Right atrium auricular region (tissue), 2 donors: ENCODE results near the gene PRKG2. TPM values are rescaled to one million over a fixed set of nuclear protein-coding genes. Genes with fewer than 3 reads are reported as not detected.

Experiments used
- DNase-seq: peaks from one replicate; pipeline ENCODE4 v3.0.0-alpha.2; 2019; ENCODE audit warnings: low spot score
- H3K27ac ChIP-seq, 2 donors: fragments of 200-600 bp; sonication (generic); 1 replicate in 1 of 2; 2 replicates in 1 of 2; pipeline ENCODE4 v1.5.1; 2016 to 2019
- H3K27me3 ChIP-seq, 2 donors: fragments of 200-600 bp; sonication (generic); one replicate each; pipeline versions ENCODE4 v1.5.1 to v1.6.0; 2017 to 2019
- H3K36me3 ChIP-seq: fragments of 200-600 bp; sonication (generic); one replicate; pipeline ENCODE4 v1.5.1; 2016
- H3K4me1 ChIP-seq, 2 donors: fragments of 200-600 bp; sonication (generic); one replicate each; pipeline versions ENCODE4 v1.5.1 to v1.6.0; 2017 to 2019
- H3K4me3 ChIP-seq, 2 donors: fragments of 200-600 bp; sonication (generic); 1 replicate in 1 of 2; 2 replicates in 1 of 2; pipeline ENCODE4 v1.5.1; 2017 to 2019; ENCODE audit warnings: mild to moderate bottlenecking in 1 of 2, moderate library complexity in 1 of 2
- H3K9me3 ChIP-seq, 2 donors: fragments of 200-600 bp; sonication (generic); one replicate each; pipeline ENCODE4 v1.5.1; 2019
- total RNA-seq, 2 donors: library from RNA; depleted of rRNA; stranded (reverse); fragments of >200 nt; gene quantifications; one replicate each; pipeline ENCODE4 v1.1.0, GENCODE V29; 2016
- TF ChIP-seq, protein P1 (sequence below), 2 donors: fragments of 200-600 bp; sonication (generic); IDR thresholded peaks; one replicate each; pipeline ENCODE4 v1.5.1; 2019; ENCODE audit warnings: antibody characterized with exemption in 2 of 2

The PRKG2 gene
- total RNA-seq, 2 donors from 2014 or later, result 2.5 to 20.7 TPM

DNA sequence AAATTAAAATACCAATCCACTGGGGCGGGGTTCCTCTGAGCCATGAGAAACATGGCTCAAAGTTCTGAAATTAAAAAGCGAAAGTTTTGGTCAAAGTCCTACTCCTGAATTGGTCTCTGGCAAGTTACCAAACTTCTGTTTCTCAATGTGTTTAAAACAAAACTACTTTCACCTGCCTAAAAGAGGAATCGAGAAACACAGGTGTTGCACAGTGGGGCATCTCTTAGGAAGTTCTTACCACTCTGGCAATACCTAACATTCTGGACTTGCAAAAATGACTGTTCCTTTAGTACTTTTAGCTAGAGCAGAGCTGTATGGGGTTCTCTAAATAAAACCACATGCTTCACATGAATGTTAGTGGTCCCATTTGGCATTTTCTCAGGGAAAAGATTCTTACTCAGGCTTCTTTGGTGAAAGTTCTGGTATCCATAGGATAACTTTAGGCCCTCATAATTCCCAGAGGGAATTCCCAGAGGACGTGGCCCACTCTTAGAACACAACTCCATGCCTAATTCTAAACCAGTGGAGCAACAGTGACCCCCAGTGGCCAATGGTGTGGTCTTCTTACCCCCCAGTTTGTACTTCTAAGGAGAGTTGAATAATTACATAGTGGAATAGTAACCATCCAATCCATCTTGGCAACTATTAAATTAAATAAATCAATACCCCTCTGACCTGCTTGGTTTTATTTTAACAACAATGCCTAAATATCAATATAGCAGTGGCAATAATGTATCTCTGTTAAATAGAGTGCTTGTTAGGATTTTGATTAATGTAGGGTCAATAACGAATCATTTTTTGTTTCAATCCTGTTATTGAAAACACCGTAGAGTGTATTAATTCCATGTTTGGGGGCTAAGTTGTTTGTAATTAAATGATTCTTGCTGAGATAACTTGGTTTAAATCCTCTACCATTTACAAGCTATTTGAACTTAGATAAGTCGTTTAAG, 162.6 kb downstream of the PRKG2 start:
- Histone ChIP-seq H3K27me3 (no peaks in the 10 kb centered on the region), H3K9me3 (no peaks in the 10 kb centered on the region), H3K27ac (no peak overlapping the region), H3K4me1 (peaks cover 0 to 12% of the 10 kb centered on the region in 2 donors), H3K36me3 (no peaks in the 10 kb centered on the region), H3K4me3 (no peak overlapping the region)
- TF ChIP-seq, protein P1, sequence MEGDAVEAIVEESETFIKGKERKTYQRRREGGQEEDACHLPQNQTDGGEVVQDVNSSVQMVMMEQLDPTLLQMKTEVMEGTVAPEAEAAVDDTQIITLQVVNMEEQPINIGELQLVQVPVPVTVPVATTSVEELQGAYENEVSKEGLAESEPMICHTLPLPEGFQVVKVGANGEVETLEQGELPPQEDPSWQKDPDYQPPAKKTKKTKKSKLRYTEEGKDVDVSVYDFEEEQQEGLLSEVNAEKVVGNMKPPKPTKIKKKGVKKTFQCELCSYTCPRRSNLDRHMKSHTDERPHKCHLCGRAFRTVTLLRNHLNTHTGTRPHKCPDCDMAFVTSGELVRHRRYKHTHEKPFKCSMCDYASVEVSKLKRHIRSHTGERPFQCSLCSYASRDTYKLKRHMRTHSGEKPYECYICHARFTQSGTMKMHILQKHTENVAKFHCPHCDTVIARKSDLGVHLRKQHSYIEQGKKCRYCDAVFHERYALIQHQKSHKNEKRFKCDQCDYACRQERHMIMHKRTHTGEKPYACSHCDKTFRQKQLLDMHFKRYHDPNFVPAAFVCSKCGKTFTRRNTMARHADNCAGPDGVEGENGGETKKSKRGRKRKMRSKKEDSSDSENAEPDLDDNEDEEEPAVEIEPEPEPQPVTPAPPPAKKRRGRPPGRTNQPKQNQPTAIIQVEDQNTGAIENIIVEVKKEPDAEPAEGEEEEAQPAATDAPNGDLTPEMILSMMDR (IDR thresholded peaks at IDR 0.05), result peak; percentile 57 to 77
- DNase-seq, result no peak

- TF ChIP-seq, protein P1 (IDR thresholded peaks at IDR 0.05), result no peak
- Histone ChIP-seq H3K27ac (no peak overlapping the region), H3K4me3 (no peak overlapping the region), H3K9me3 (no peaks in the 10 kb centered on the region), H3K4me1 (peaks cover 0 to 12% of the 10 kb centered on the region in 2 donors), H3K36me3 (no peaks in the 10 kb centered on the region), H3K27me3 (no peaks in the 10 kb centered on the region)
- DNase-seq, result no peak
These were observed 165.1 kb downstream of the PRKG2 start for GRCh38 chr4:81049907-81050306.

DNA sequence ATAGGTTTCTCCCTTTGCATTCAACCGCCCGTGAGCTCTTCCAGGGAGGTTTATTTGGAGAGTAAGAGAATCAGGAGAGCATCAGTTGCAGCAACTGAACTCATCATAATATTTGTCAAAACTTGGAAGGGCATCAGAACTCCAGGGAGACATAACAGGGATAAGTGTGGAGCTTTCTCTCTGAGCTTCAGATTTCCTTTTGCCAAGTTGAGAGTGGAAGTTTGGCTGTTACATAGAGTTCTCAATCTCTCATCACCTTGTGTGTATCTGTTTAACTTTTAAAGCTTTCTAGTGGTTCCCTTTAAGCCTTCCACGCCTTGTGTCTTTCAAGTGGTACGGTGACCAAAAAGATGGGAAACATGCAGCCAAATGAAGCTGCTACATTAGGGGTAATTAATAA, 165.7 kb downstream of the PRKG2 start:
- H3K4me1 ChIP-seq, result peaks cover 0 to 12% of the 10 kb centered on the region in 2 donors
- TF ChIP-seq, protein P1 (IDR thresholded peaks at IDR 0.05), result no peak

GRCh38 chr4:81042578-81043365, 172.2 kb downstream of the PRKG2 start:
- Histone ChIP-seq H3K36me3 (no peaks in the 10 kb centered on the region), H3K27ac (no peak overlapping the region), H3K4me3 (no peak overlapping the region), H3K27me3 (no peaks in the 10 kb centered on the region), H3K9me3 (no peaks in the 10 kb centered on the region), H3K4me1 (no peaks in the 10 kb centered on the region)
- DNase-seq, result no peak
- TF ChIP-seq, protein P1 (IDR thresholded peaks at IDR 0.05), result no peak

More for the DNA sequence above, 165.7 kb downstream of the PRKG2 start:
- Histone ChIP-seq H3K9me3 (no peaks in the 10 kb centered on the region), H3K27ac (no peak overlapping the region), H3K4me3 (no peak overlapping the region), H3K36me3 (no peaks in the 10 kb centered on the region), H3K27me3 (no peaks in the 10 kb centered on the region)
- DNase-seq, result no peak

DNA sequence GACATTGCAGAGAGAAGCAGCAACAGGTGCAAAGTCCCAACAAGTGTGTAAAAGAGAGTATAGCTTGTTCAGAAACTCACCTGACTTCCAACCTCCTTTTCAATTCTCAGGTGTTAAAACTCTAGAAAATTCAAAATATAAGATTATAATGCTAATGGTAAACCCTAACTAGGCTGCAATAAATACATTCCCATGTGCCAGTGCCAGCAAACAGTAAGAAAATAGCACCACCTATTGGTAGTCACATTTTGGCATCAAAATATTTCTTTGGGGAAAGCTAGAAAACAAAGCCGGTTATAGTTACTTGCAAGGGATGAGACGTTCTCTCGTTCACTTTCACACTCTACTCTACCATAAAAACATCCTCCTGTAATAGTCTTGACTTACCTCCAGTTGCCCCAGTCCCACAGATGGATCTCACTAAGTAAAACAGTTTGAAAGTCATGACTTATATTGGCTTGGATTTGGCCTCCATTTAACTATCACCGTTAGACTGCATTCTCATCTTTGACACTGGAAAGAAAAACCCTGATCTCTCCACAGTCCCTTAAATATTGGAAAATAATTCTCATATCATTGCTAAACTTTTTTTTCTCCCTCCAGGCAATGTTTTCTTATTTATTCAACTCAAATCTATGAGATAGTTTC, 174.9 kb downstream of the PRKG2 start:
- H3K4me1 ChIP-seq, result no peaks in the 10 kb centered on the region
- H3K9me3 ChIP-seq, result no peaks in the 10 kb centered on the region
- H3K27ac ChIP-seq, result no peak overlapping the region
- H3K27me3 ChIP-seq, result no peaks in the 10 kb centered on the region
- DNase-seq, result no peak
- TF ChIP-seq, protein P1 (IDR thresholded peaks at IDR 0.05), result peak; percentile 51 to 72
- no peak overlapping the region for H3K4me3 ChIP-seq
- H3K36me3 ChIP-seq, result no peaks in the 10 kb centered on the region
